NCI-H2227 (cell line): ENCODE results near the gene ANKRD9.

Experiments used
- DNase-seq: peaks from one replicate; lab custom pipeline; 2025; ENCODE audit not compliant: unreplicated experiment; lab: John Stamatoyannopoulos, UW

Gene ANKRD9

DNA sequence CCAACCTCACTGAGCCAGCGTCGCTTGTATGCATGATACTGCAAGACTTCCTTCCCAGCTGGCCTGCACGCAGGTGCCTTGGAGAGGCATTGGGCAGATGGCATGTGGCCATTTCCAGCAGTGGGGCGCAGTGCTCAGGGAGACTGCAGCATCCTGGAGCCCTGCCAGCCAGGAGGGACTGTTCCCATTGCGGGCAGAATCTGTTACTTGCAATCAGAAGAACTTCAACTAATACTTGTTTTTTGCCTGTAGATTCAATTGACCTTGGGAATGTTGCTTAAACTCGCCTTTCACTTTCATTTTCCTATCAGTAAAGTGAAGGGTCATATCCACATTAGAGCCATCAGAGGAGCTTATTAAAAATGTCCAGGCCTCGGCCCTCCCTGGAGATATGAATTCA, 29.8 kb downstream of the ANKRD9 start:
- no peak for DNase-seq

DNA sequence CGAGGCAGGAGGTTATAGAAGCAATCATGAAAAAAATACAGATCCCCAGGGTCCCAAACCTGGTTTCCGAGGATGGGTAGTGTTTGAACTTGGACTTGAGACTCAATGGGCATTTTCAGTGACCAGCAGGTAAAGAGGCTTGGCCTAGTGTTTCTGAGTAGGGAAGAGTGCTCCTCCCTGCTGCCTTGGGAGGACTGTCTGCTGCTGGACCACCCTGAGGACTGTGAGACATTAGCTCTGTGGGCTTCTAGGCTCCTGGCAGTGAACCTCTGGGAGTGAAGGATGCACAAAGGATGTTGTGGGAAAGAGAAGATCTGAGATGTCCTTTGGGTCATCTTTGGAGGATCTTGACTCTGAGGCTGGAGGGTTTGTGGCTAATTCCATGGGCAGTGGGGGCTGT, 30.5 kb downstream of the ANKRD9 start:
- no peak for DNase-seq

DNA sequence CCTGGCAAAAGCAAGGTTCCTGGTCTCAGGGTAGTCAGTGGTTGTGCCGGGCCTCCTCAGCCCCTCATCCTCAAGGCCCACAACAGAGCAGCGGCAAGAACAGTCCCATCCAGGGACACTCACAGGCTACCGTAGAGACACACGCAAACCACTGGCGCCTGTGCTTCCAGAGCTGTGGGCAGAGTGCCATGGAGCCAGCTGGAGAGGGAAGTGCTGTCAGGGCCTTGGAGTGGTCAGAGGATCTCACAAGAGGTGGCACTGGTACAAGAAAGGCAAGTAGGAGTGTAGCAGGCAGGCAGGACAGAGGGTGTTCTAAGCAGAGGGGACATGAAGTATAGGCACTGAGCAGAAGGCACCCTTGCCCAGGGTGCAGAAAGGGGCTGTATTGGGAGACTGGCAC, 34.6 kb downstream of the ANKRD9 start:
- no peak for DNase-seq

DNA sequence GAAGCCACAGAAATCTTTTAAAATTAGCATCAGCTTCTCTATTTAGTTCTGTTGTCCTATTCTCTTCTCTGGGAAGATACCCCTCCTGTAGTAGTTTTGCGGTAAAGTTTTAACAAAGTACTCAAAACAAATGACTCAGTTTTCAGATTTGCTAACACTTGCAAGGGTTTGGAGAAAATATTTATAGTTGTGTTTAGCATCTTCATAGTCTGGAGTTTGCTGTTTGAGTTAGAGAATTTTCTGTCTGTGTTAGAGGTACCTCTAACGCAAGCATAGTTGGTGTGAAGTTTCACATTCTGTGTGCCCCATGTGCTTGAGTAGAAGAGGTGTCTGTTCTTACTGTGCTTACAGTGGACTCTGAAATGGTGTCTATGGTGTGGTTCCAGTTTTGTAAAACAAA, 36.0 kb downstream of the ANKRD9 start:
- DNase-seq: no peak

DNA sequence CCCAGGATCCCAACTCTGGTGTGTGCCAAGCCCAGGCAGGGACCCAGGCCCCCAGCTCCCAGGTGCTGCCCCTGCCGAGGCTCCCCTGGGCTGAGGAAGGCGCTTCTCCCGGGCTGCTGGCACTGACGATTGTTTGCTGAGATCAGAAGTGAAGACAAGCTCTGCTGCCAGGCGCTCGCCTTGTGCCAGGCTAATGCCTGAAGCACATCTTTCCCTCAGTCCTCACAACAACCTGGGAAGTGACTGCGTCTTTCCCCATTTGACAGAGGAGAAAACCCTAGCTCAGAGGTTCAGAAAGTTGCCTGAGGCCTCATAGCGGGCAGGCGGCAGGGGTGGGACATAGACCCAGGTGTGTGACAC, 36.8 kb downstream of the ANKRD9 start:
- no peak for DNase-seq

DNA sequence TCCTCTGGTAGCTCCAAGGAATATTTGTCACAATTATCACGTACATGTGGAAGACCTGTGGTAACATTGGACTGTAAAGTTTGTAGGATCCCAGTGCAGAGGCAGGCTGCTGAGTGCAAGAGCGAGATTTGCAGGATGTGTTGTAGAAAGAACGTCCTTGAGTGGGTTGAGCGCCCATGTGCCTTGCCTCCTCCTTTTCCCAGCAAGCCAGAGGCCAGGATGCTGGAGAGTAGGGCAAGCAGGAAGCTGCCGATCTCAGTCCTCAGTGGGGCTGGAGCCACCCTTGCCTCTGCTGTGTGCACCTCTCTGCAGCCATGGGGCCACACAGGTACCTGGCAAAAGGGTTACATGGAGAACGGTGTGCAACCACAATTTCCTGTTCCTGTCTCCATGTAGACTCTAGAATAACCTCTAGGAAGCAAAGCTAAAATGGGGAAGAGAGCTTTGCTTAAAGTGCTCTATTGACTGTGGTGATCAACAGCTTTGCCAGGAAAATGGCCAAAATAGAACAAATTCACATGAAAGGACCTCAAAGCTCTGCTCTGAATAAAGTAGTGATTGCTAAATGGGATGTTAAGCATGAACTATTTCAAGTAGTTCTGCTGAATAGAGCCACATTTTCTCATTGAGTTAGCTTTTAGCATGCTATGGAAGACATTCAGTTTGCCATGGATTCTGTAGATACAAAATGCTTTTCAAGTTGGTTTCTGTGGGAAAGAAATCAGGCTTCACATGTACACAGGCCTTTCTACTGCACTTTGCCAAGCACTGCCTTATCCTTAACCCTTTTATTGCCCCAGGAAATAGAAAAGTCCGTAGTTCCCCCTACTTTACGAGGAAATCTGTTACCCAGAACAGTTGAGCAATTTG, 37.4 kb downstream of the ANKRD9 start:
- DNase-seq: no peak

DNA sequence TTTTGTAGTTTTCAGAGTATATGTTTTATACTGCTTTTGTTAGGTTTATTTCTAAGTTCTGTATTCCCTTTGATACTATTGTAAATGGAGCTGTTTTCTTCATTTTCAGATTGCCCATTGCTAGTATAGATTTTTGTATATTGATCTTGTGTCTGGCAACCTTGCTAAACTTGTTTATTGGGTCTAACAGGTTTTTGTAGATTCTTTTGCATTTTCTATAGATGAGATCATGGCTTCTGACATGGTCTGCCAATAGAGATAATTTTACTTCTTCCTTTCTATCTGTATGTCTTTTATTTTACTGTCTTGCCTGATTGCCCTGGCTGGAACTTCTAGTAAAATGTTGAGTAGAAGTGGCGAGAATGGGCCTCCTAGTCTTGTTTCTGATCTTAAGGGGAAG, 40.3 kb downstream of the ANKRD9 start:
- DNase-seq: no peak

DNA sequence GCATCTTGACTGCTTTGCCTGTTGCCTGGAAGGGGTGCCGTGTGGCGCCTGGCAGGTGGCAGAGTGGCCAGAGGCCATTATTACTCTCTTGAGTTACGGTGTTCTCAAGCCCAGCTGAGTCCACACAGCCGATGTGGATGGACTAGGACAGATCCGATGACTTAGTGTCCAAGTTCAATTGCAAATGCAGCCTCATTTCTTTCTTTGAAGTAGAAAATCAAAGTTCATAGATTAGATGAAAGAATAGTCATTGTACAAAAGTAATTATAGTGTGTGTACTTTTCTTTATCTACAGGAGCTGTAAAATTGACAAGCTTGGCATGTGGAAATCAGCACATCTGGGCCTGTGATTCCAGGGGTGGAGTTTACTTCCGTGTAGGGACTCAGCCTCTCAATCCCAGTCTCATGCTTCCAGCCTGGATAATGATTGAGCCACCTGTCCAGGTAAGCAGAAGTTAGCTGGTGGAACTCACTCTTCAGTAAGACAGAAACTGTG, 44.7 kb downstream of the ANKRD9 start:
- DNase-seq: no peak

DNA sequence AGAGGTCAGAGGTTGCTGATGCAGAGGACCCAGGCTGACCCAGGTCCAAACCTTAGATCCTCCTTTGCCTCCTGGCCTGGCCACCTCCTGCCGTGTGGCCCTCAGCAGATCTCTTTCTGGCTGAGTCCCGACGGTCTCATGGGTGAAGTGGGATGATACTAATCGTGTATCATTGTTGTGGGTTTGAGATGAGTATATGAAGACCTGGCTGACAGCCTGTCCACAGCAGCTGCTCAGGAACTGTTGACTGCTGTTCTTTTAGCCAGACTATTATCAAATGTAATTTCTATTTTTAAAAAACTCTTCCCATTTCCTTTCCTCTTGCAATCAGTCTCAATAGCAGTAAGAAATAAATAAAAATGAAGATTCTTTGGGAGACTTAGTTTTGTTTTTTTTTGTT, 45.6 kb downstream of the ANKRD9 start:
- no peak for DNase-seq

DNA sequence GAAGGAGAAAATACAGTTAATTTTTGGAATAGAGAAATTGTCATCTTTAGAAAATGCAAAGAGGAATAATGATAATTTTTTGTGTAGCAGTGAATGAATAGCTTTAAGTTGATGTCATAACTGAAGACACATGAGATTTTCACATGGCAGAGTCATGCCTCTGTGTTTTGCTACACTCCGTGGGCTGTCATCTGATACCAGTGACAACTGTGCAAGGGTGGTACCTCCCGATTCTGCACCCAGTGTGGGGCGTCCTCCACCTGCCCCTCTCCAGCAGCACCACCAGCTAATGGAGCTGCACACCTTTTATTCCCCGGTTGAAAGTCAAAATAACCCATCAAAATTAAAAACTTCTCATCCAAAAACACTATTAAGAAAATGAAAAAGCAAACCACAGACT, 47.2 kb downstream of the ANKRD9 start:
- no peak for DNase-seq

DNA sequence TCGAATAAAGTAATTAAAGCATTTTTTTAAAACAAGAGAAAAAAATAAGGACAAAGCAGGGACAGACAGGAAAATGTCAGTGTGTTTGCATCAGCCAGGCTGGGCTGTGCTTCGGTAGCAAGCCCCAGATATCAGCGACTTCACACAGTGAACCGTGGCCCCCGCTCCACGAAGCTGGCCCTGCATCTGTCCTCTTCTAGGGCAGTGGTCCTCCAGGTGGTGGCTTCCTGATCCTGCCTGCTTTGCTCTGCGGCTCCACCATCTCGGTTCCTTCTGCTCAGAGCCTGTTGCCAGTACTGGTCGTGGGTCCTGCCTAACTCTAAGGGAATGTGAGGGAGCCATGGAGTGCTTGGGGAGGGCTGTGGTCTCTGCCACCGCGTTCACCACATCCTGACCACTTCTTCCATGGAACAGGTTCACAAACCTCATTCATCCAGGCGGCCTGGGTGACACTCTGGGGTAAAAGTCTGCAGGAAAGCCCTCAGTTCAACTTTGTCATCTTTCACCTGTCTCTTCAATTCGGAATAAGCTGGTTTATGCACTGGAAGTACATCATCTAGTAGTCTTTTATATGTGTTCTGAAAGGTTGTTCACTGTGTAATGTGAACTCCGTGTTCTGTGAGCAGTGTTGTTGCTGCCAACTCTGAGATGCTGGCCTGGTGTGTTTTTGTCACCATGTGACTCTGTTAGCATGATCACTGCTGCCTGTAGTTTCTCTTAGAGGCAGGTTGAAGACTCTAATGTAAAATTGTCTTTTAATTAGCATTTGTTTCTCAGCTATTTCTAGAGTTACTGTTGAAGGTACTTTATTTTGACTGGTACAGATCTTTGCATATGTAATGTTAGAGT, 47.9 kb downstream of the ANKRD9 start:
- DNase-seq: no peak

DNA sequence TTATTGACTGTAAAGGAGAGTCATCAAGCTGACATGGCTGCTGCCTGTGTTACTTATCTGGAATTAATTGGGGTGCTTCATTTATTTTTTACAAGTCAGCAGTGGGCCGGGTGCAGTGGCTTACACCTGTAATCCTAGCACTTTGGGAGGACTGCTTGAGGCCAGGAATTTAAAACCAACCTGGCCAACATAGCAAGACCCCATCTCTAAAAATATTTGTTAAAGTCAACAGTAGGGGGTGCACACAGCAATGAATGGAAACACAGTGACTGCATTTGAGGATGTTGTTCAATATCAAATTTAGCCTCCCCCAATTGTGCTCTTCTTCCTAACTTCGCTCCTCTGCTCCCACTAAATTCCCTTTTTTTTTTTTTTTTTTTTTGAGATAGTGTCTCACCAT, 52.1 kb downstream of the ANKRD9 start:
- no peak for DNase-seq

DNA sequence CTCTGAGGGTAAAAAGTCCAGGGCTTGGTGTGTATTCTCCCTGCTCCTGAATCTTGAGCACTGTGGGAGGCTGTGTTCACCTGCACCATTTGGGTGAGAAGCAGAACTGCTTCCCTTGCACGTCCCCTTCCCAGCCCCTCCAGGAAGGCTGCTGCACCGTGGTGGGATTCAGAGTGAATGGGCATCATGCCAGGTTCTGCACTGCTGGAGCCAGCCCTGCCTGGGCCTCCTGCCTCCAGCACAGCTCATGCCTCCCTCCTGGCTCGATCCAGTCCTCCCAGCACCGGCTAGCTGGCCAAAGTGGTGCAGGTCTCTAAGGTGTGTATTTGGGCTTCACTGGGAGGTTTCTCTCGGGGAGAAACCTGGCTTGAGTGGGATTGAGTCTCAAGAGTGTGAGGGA, 54.9 kb downstream of the ANKRD9 start:
- DNase-seq: no peak

DNA sequence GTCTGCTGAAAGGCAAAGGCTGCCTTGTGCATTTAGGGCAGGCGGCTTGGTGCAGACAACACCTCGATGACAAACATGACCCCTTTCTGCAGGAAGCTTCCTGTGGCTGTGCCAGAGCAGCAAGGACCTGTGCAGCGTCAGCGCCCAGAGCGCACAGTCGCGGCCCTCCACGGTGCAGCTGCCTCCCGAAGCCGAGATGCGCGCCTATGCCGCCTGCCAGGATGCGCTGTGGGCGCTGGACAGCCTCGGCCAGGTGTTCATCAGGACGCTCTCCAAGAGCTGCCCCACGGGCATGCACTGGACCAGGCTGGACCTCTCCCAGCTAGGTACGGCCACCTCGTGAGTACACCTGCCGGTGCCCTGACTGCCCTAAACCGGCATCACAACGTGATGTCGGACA, 57.3 kb downstream of the ANKRD9 start:
- DNase-seq: no peak
